Transverse colon (tissue), 4 donors: ENCODE measurements around the gene KRT13. TPM values are rescaled to one million over a fixed set of nuclear protein-coding genes. Genes with fewer than 3 reads are reported as not detected.

Source experiments
- DNase-seq: peaks from one replicate; pipeline ENCODE4 v3.0.0-alpha.2; 2019
- H3K27ac ChIP-seq, 4 donors: fragments of 200-600 bp; sonication (generic); 2 replicates each; pipeline ENCODE4 v1.5.1; 2016 to 2018; ENCODE audit warnings: inconsistent platforms in 4 of 4
- H3K27me3 ChIP-seq: fragments of 200-600 bp; sonication (generic); 2 replicates; pipeline ENCODE4 v1.5.1; 2017; ENCODE audit warnings: inconsistent platforms
- H3K36me3 ChIP-seq, 4 donors: fragments of 200-600 bp; sonication (generic); 2 replicates each; pipeline ENCODE4 v1.5.1; 2017 to 2019; ENCODE audit warnings: inconsistent platforms in 4 of 4
- H3K4me1 ChIP-seq, 4 donors: fragments of 200-600 bp; sonication (generic); 2 replicates each; pipeline ENCODE4 v1.5.1; 2017 to 2020; ENCODE audit warnings: inconsistent platforms in 4 of 4
- H3K4me3 ChIP-seq, 4 donors: fragments of 200-600 bp; sonication (generic); 1 replicate in 1 of 4; 2 replicates in 3 of 4; pipeline versions ENCODE4 v1.5.1 to v1.6.1; 2017 to 2019; ENCODE audit warnings: inconsistent platforms in 4 of 4
- H3K9me3 ChIP-seq, 2 donors: fragments of 200-600 bp; sonication (generic); 2 replicates each; pipeline ENCODE4 v1.5.1; 2017 to 2019; ENCODE audit warnings: inconsistent platforms in 2 of 2
- CTCF ChIP-seq, 5 experiments: fragments of 200-600 bp in 3 of 5; fragments of 450-650 bp in 2 of 5; sonication (generic) in 3 of 5; IDR thresholded peaks; 1 replicate in 2 of 5; 2 replicates in 3 of 5; pipeline ENCODE4 v1.5.1; 2016 to 2017; ENCODE audit warnings: antibody characterized with exemption in 5 of 5, inconsistent platforms in 3 of 5, mild to moderate bottlenecking in 2 of 5, moderate library complexity in 1 of 5
- EP300 ChIP-seq: sonication (generic); formaldehyde crosslinking; IDR thresholded peaks from one replicate; pipeline ENCODE4 v1.6.1; 2017; ENCODE audit warnings: antibody characterized with exemption, low read depth
- POLR2A ChIP-seq: fragments of 450-650 bp; IDR thresholded peaks from one replicate; pipeline ENCODE4 v1.6.1; 2016; ENCODE audit warnings: antibody characterized with exemption, mild to moderate bottlenecking, moderate library complexity
- POLR2AphosphoS5 ChIP-seq, 3 donors: sonication (generic); formaldehyde crosslinking; IDR thresholded peaks; one replicate each; pipeline ENCODE4 v1.6.1; 2016; ENCODE audit warnings: antibody characterized with exemption in 3 of 3
- WGBS, 2 donors: methylation state at CpG; one replicate each; pipeline ENCODE4 v1.1.5; 2018; ENCODE audit warnings: low coverage in 1 of 2; 5-methylcytosine and 5-hydroxymethylcytosine counted together
- in situ Hi-C, 4 donors: fragments of 200-750 bp; cut with MboI; loops; one replicate each; pipeline versions ENCODE4 v1.15.0 to v1.15.1; 2017; ENCODE audit warnings: low sequenced_read_pairs in 3 of 4, low pct_ligation_motif_present in 1 of 4, low pct_unique_long_range_greater_than_20kb in 1 of 4
- intact Hi-C: fragments of 100-400 bp; cut with DNase I; formaldehyde crosslinking; loops from one replicate; pipeline ENCODE4 v1.15.1; 2023; ENCODE audit warnings: low total_unique reads
- total RNA-seq, 4 donors: library from RNA; depleted of rRNA; stranded (reverse); fragments of >200 nt; gene quantifications; one replicate each; pipeline ENCODE4 v1.1.0, GENCODE V29; 2016

Gene KRT13
- total RNA-seq, 4 donors from 2014 or later = 0.27 TPM; not detected in 3

- H3K4me1 ChIP-seq = peaks cover 9 to 50% (median 35%) of the 10 kb centered on the region in 4 donors
- intact Hi-C loops = no loop called here
- H3K27me3 ChIP-seq = no peaks in the 10 kb centered on the region
- H3K4me3 ChIP-seq = no peak overlapping the region
- WGBS, 2 donors = 40 to 41% methylated on average over 3 to 10 of the region's 10 CpGs
- no peaks in the 10 kb centered on the region for H3K36me3 ChIP-seq
- TF ChIP-seq EP300 = no peak
- H3K27ac ChIP-seq = peak overlapping the region; percentile 81 to 92 (median 82)
- in situ Hi-C loops = no loop called here
- peak; percentile 79 for DNase-seq
- no peaks in the 10 kb centered on the region for H3K9me3 ChIP-seq
These were observed 15.6 kb upstream of the KRT13 start for GRCh38 chr17:41520821-41521521.

- in situ Hi-C loops = no loop called here
- no peaks in the 10 kb centered on the region for H3K27me3 ChIP-seq
- H3K9me3 ChIP-seq = no peaks in the 10 kb centered on the region
- H3K36me3 ChIP-seq = no peaks in the 10 kb centered on the region
- peaks cover 9 to 37% (median 32%) of the 10 kb centered on the region in 4 donors for H3K4me1 ChIP-seq
- H3K4me3 ChIP-seq = no peak overlapping the region
- TF ChIP-seq CTCF (IDR thresholded peaks at IDR 0.05) = no peak
- no peak for TF ChIP-seq POLR2AphosphoS5 (IDR thresholded peaks at IDR 0.05)
- no peak for TF ChIP-seq EP300
- no peak for TF ChIP-seq POLR2A
- peak; percentile 41 for DNase-seq
- intact Hi-C loops = no loop called here
- peak overlapping the region in 2 of 4 donors; percentile 82 to 83 for H3K27ac ChIP-seq
- 38% methylated on average over 11 of the region's 11 CpGs; no CpG with 5 or more reads in 1 of the 2 donors for WGBS, 2 donors
These were observed 14.3 kb upstream of the KRT13 start for GRCh38 chr17:41519501-41520224.

GRCh38 chr17:41518789-41519449 lies 13.5 kb upstream of the KRT13 start, which contains the start of gene KRT15:
KRT15 (minus strand) TSS chr17:41518890; CDS start chr17:41518827, 63 bp downstream.
- DNase-seq = no peak
- no peak within 1 kb of the TSS for H3K4me3 ChIP-seq

GRCh38 chr17:41518031-41518430 lies 12.6 kb upstream of the KRT13 start:
- no peak for DNase-seq
- Histone ChIP-seq H3K4me1 (peaks cover 9 to 24% (median 23%) of the 10 kb centered on the region in 4 donors), H3K36me3 (no peaks in the 10 kb centered on the region), H3K4me3 (no peak overlapping the region), H3K9me3 (no peaks in the 10 kb centered on the region), H3K27me3 (no peaks in the 10 kb centered on the region), H3K27ac (no peak overlapping the region)
- intact Hi-C loops = no loop called here
- in situ Hi-C loops = no loop called here
- no peak for TF ChIP-seq POLR2A
- no peak for TF ChIP-seq EP300
- TF ChIP-seq CTCF (IDR thresholded peaks at IDR 0.05) = no peak
- no peak for TF ChIP-seq POLR2AphosphoS5 (IDR thresholded peaks at IDR 0.05)
- 90% methylated on average over 3 of the region's 3 CpGs; no CpG with 5 or more reads in 1 of the 2 donors for WGBS, 2 donors

More at GRCh38 chr17:41518789-41519449, 13.5 kb upstream of the KRT13 start, which contains the start of gene KRT15:
- peaks cover 9 to 32% (median 31%) of the 10 kb centered on the region in 4 donors for H3K4me1 ChIP-seq
- no peaks in the 10 kb centered on the region for H3K9me3 ChIP-seq
- H3K36me3 ChIP-seq = no peaks in the 10 kb centered on the region
- no peak for TF ChIP-seq CTCF (IDR thresholded peaks at IDR 0.05)
- no peak for TF ChIP-seq POLR2AphosphoS5 (IDR thresholded peaks at IDR 0.05)
- TF ChIP-seq EP300 = no peak
- no peak for TF ChIP-seq POLR2A
- intact Hi-C loops = no loop called here
- H3K27ac ChIP-seq = peak within 1 kb of the TSS in 2 of 4 donors; percentile 19 to 82
- WGBS, 2 donors = 61 to 66% methylated on average over 5 to 8 of the region's 8 CpGs
- in situ Hi-C loops = no loop called here
- H3K27me3 ChIP-seq = no peaks in the 10 kb centered on the region
